Activated T-cell treated with anti-CD3 and anti-CD28 coated beads, Interleukin-2, amount 50 U/mL, for 24 hours (primary cell): ENCODE data around the gene BSPRY.
"Not testable (repeated sequence)": the region's sequence is repeated elsewhere in the genome, so short reads cannot be mapped to it uniquely, and the experiment has no call there.

Experiments used
- DNase-seq: peaks from one replicate; pipeline ENCODE4 v3.0.0-alpha.2; 2020
- H3K27ac Mint-ChIP-seq: 2 replicates; pipeline ENCODE4 v1.8.0; 2020; ENCODE audit warnings: mild to moderate bottlenecking, mixed read lengths
- H3K27me3 Mint-ChIP-seq: 2 replicates; pipeline ENCODE4 v1.8.0; 2020; ENCODE audit warnings: mixed read lengths
- H3K36me3 Mint-ChIP-seq: 2 replicates; pipeline ENCODE4 v1.8.0; 2020; ENCODE audit warnings: low read depth, mixed read lengths
- H3K4me1 Mint-ChIP-seq: 2 replicates; pipeline ENCODE4 v1.8.0; 2020; ENCODE audit warnings: low read depth, mixed read lengths
- H3K4me3 Mint-ChIP-seq: 2 replicates; pipeline ENCODE4 v1.8.0; 2020; ENCODE audit warnings: mild to moderate bottlenecking, moderate library complexity, mixed read lengths
- H3K9me3 Mint-ChIP-seq: 2 replicates; pipeline ENCODE4 v1.8.0; 2020; ENCODE audit warnings: mixed read lengths

Gene BSPRY

DNA sequence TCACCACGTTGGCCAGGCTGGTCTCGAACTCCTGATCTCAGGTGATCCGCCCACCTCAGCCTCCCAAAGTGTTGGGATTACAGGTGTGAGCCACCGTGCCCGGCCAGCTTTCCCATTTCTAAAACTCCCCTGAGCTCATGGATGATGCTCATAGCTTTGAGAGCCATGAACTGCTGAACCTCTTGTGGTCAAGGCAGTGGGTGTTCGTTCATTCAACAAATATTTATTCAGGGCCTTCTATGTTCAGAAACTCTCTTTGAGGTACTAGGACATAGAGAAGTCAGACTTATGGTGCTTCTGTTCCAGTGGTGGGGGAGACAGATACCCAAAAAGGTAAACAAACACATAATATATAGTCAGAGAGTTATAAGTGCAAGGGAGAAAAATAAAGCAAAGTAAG is 2.7 kb downstream of the BSPRY start:
- no peak for DNase-seq
- H3K27ac Mint-ChIP-seq, result peak overlapping the region; percentile 65
- H3K4me1 Mint-ChIP-seq, result peaks cover 36% of the 10 kb centered on the region
- H3K36me3 Mint-ChIP-seq, result no peaks in the 10 kb centered on the region
- peaks cover 42% of the 10 kb centered on the region for H3K27me3 Mint-ChIP-seq
- H3K9me3 Mint-ChIP-seq, result no peaks in the 10 kb centered on the region
- H3K4me3 Mint-ChIP-seq, result no peak overlapping the region

DNA sequence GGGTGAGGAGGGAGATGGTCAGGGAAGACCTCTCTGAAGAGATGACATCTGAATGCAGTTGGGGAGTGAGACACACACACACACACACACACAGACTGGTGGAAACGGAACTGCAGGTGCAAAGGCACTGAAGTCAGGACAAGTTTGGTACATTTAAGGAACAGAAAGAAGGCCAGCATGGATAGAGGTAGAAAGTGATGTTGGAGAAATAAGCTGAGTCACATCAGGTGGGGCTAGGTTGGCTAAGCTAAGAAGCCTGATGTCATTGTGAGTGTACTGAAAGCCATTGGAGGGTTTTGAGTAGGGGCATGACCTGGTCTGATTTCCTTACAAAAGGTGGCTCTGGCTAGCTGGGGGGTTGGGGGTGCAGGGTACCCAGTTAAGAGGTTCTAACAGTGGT is 3.1 kb downstream of the BSPRY start:
- Mint-ChIP-seq H3K27me3 (peaks cover 42% of the 10 kb centered on the region), H3K36me3 (no peaks in the 10 kb centered on the region), H3K27ac (peak overlapping the region; percentile 65), H3K4me1 (peaks cover 33% of the 10 kb centered on the region), H3K9me3 (no peaks in the 10 kb centered on the region), H3K4me3 (no peak overlapping the region)
- DNase-seq, result no peak

DNA sequence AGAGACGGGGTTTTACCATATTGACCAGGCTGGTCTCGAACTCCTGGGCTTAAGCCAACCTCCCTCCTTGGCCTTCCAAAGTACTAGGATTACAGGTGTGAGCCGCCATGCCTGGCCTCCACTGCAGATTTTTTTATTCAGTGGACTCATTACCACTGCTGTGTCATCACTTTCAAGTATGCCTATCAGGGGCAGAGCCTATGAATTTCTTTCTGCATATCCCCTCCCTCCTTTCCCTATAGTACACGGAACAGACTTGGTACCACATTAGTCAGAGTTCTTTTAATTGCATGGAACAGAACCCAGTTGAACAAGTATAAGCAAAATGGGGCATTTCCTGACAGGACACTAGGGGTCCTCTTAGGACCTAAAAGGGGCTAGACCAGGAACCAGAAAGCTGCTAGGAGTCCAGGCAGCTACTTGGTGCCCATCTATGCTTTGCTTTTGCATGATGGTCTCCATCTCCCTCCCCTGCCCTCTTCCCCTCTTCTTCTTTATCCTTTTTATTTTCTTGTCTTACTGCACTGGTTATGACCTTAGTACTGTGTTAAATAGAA is 5.8 kb downstream of the BSPRY start:
- DNase-seq, result no peak
- Mint-ChIP-seq H3K4me3 (no peak overlapping the region), H3K27me3 (peaks cover 34% of the 10 kb centered on the region), H3K4me1 (peaks cover 24% of the 10 kb centered on the region), H3K9me3 (no peaks in the 10 kb centered on the region), H3K27ac (no peak overlapping the region), H3K36me3 (no peaks in the 10 kb centered on the region)

DNA sequence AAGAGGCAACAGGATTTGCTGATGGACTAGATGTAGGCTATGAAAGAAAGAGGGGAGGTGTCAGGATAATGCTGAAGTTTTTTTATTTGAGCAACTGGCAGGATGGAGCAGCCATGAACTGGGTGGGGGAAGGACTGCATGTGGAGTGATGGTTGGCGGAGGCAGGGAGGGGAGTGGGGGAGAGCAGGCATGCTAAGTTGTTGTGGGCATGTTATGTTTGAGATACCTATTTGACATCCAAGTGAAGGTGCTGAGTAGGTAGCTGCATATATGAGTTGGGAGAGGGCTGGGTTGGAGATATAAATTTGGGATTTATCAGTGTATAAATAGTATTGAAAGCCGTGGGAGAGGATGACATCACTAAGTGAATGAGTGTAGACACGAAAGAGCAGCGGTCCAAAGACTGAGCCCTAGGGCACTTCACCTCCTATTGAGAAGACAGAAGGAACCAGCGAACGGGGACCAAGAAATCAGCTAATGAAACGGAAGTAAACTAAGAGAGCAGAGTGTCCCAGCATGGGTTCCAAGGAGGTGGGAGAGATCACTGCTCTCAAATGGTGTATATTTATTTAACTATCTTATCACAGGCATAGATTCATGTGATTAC is 7.4 kb downstream of the BSPRY start:
- Mint-ChIP-seq H3K27ac (no peak overlapping the region), H3K9me3 (no peaks in the 10 kb centered on the region), H3K27me3 (peaks cover 22% of the 10 kb centered on the region), H3K4me1 (peaks cover 19% of the 10 kb centered on the region), H3K4me3 (no peak overlapping the region), H3K36me3 (no peaks in the 10 kb centered on the region)
- no peak for DNase-seq

DNA sequence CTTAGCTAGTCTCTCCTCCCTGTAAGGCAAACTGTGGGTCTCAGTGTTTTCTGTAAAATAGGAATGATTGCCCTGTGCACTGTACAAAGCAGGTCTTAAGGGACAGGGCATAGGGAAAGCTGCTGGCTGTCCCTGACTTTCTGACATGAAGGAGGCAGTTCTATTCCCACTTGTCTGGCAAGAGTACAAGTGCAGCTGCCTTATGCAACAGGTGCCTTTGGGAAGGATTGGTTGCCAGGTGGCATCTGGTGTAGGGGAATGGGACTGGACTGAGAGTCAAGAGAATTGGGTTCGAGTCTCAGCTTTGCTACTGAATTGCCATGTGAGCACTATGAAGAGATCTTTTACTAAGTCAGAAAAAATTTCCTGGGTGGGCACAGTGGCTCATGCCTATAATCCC is 10.0 kb downstream of the BSPRY start:
- H3K9me3 Mint-ChIP-seq, result no peaks in the 10 kb centered on the region
- no peak overlapping the region for H3K27ac Mint-ChIP-seq
- peaks cover 5% of the 10 kb centered on the region for H3K27me3 Mint-ChIP-seq
- peaks cover 14% of the 10 kb centered on the region for H3K4me1 Mint-ChIP-seq
- H3K36me3 Mint-ChIP-seq, result no peaks in the 10 kb centered on the region
- no peak overlapping the region for H3K4me3 Mint-ChIP-seq
- no peak for DNase-seq

DNA sequence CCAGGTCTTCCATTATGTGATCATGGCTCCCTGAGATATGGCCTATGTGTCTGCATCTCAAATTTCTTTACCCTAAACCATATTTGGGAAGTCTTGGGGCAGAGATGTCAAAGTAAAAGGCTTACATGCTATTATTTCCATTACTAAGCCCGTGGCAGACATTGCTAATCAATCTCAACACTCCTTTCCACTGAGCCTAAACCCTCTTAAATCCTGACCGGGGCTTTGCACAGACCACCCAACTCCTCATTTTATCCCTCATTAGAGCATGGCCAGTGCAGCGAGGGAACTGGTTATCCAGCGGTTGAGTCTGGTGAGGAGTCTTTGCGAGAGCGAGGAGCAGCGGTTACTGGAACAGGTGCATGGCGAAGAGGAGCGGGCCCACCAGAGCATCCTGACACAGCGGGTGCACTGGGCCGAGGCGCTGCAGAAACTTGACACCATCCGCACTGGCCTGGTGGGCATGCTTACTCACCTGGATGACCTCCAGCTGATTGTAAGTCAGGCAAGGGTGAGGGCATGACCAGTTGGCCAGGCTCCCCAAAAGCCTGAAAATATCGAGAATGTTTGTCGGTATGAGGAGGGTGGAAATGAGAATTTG is 11.0 kb downstream of the BSPRY start:
- H3K4me3 Mint-ChIP-seq, result no peak overlapping the region
- DNase-seq, result no peak
- peaks cover 14% of the 10 kb centered on the region for H3K4me1 Mint-ChIP-seq
- no peaks in the 10 kb centered on the region for H3K9me3 Mint-ChIP-seq
- no peak overlapping the region for H3K27ac Mint-ChIP-seq
- H3K36me3 Mint-ChIP-seq, result no peaks in the 10 kb centered on the region
- peaks cover 5% of the 10 kb centered on the region for H3K27me3 Mint-ChIP-seq

DNA sequence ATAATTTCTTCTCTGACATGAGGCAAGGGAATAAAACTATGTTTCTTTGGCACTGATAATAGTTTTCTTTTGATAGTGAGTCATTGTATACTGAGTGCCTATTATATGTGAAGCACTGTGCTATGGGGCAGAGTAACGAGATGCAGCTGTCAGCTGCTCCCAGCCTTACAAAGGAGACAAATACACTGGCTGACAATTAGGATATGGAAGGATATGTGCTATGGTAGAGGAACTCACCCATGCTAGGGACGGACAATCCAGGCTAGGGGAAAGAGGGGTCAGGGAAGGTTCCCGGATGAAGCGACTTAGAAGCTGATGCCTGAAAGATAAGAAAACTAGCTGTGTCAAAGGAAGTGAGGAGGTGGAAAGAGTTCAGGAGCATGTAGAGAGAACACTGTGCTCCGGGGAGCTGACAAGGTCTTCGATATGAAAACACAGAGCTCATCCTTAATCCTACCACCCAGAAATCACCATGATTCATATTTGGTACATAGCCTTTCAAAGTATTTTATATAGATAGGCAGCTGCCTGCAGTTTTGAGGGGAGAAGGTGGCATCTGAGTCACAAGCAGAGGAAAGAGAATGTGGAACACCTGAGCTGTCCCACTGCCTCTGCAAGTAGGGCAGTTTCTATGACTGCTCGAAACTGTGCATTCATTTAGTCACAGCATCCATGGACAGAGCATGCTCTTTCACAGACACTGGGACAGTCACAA is 12.1 kb downstream of the BSPRY start:
- Mint-ChIP-seq H3K4me1 (peaks cover 14% of the 10 kb centered on the region), H3K4me3 (no peak overlapping the region), H3K9me3 (no peaks in the 10 kb centered on the region), H3K27me3 (peaks cover 4% of the 10 kb centered on the region), H3K27ac (peak overlapping the region; percentile 71), H3K36me3 (no peaks in the 10 kb centered on the region)
- no peak for DNase-seq

DNA sequence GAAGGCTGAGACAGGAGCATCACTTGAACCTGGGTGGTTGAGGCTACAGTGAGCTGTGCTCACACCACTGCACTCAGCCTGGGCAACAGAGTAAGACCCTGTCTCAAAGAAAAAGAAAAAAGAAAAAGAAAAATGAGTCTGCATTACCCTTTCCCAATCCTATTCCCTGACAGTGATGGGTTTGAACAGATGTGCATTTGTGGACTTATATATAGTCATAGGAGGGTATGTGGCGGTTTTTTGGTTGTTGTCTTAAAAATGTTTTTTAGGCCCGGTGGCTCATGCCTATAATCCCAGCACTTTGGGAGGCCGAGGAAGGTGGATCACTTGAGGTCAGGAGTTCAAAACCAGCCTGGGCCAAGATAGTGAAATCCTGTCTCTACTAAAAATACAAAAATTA is 14.0 kb downstream of the BSPRY start:
- Mint-ChIP-seq H3K4me3 (no peak overlapping the region), H3K4me1 (peaks cover 14% of the 10 kb centered on the region), H3K36me3 (no peaks in the 10 kb centered on the region)

DNA sequence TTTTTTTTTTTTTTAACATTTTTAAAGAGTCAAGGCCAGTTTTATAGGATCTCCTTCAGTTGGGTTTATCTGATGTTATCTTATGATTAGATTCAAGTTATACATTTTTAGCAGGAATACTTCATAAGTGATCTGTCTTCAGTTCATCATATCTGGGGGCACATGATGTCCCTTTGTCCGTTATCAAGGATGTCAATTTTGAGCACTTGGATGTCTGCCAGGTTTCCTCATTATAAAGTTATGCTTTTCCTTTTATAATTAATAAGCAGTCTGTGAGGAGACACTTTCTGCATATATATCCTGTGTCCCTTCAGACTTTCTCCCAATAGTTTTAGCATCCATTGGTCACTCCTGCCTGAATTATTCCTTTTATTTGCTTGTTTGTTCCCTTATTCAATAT is 15.6 kb downstream of the BSPRY start:
- Mint-ChIP-seq H3K36me3 (no peaks in the 10 kb centered on the region), H3K27me3 (no peaks in the 10 kb centered on the region), H3K4me1 (peaks cover 14% of the 10 kb centered on the region), H3K27ac (no peak overlapping the region), H3K9me3 (no peaks in the 10 kb centered on the region), H3K4me3 (no peak overlapping the region)
- no peak for DNase-seq

More for the DNA sequence above, 14.0 kb downstream of the BSPRY start:
- no peaks in the 10 kb centered on the region for H3K27me3 Mint-ChIP-seq
- H3K27ac Mint-ChIP-seq, result no peak overlapping the region
- no peak for DNase-seq
- no peaks in the 10 kb centered on the region for H3K9me3 Mint-ChIP-seq

DNA sequence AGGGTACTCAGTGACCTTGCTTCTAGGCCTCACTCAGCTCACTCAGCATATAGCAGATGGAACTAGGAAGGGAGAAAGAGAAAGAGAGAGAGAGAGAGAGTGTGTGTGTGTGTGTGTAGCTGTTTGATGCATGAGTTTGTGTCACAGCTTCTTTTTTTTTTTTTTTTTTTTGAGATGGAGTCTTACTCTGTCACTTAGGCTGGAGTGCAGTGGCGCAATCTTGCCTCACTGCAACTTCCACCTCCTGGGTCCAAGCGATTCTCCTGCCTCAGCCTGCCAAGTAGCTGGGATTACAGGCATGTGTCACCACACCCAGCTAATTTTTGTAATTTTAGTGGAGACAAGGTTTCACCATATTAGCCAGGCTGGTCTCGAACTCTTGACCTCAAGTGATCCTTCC is 16.3 kb downstream of the BSPRY start:
- H3K4me3 Mint-ChIP-seq, H3K27ac Mint-ChIP-seq, H3K27me3 Mint-ChIP-seq, H3K36me3 Mint-ChIP-seq, DNase-seq, H3K9me3 Mint-ChIP-seq: not testable (repeated sequence)
- H3K4me1 Mint-ChIP-seq, result peaks cover 14% of the 10 kb centered on the region

DNA sequence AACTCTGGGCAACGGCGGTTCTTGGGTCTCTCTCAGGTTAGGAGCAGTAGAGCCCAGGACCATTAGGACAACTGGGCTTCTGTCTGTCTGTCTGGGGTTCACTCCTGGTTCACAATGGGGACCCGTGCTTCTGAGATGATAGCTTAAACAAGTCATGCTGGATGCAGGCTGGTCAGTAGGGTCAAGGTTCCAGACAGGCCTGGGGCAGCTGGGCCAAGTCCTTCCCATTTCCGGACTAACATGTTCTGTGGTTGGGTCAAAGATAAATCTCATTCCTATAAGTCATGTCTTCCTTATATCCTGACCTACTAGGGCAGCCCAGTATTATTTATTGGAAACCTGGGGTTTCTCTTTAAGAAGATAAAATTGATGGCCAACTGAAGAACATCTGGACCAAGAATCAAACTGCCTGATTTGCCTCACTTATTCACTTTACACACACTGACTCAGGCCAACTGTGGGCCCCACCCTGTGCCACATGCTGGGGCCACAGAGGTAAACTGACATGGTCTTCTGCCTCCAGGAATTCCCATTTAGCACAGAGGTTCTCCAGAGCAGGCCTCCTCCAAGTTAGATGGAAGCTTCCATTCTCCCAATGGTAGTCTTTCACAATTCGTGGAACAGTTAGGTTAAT is 19.1 kb downstream of the BSPRY start:
- Mint-ChIP-seq H3K4me1 (peaks cover 3% of the 10 kb centered on the region), H3K9me3 (no peaks in the 10 kb centered on the region), H3K27ac (no peak overlapping the region), H3K36me3 (peaks cover 6% of the 10 kb centered on the region), H3K4me3 (no peak overlapping the region), H3K27me3 (no peaks in the 10 kb centered on the region)
- DNase-seq, result no peak

DNA sequence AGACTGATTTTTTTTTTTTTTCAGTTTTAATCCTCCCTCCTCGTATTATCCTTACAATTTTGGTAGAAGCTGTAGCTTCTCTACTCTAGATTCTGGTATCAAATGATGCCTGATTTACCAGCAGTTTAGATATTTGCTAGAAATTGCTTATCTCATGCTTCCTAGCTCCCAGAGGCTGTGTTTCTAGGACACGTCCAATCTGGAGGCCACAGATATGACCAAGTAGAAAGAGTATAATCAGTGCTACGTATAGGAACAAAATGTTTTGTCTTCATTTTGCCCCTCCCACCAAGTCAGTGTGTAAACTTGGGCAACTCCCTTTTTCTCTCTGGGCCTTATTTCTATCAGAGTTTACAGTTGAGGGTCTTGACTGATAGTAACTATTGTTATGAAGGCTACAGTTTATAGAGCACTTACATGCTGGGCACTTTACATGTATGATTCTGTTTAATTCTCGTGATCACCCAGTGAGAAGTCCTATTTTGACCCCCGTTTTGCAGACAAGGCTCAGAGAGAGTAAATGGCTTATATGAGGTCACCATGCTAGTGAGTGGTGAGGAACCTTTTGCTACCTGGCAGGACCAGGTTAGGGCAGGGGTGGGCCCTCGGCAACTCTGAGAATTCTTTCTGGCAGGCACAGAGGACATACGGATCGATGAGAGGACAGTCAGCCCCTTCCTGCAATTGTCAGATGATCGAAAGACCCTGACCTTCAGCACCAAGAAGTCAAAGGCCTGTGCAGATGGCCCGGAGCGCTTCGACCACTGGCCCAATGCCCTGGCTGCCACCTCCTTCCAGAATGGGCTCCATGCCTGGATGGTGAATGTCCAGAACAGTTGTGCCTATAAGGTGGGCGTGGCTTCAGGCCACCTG is 19.9 kb downstream of the BSPRY start:
- Mint-ChIP-seq H3K36me3 (peaks cover 13% of the 10 kb centered on the region), H3K27ac (no peak overlapping the region), H3K4me3 (no peak overlapping the region), H3K4me1 (peaks cover under 1% of the 10 kb centered on the region), H3K27me3 (no peaks in the 10 kb centered on the region), H3K9me3 (no peaks in the 10 kb centered on the region)
- no peak for DNase-seq

DNA sequence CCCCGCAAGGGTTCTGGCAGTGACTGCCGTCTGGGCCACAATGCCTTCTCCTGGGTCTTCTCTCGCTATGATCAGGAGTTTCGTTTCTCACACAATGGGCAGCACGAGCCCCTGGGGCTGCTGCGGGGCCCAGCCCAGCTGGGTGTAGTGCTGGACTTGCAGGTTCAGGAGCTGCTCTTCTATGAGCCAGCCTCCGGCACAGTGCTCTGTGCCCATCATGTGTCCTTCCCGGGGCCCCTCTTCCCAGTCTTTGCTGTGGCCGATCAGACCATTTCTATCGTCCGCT is 20.5 kb downstream of the BSPRY start:
- Mint-ChIP-seq H3K4me1 (peaks cover 2% of the 10 kb centered on the region), H3K9me3 (no peaks in the 10 kb centered on the region), H3K4me3 (no peak overlapping the region), H3K27ac (no peak overlapping the region), H3K36me3 (peaks cover 18% of the 10 kb centered on the region), H3K27me3 (no peaks in the 10 kb centered on the region)
- no peak for DNase-seq

DNA sequence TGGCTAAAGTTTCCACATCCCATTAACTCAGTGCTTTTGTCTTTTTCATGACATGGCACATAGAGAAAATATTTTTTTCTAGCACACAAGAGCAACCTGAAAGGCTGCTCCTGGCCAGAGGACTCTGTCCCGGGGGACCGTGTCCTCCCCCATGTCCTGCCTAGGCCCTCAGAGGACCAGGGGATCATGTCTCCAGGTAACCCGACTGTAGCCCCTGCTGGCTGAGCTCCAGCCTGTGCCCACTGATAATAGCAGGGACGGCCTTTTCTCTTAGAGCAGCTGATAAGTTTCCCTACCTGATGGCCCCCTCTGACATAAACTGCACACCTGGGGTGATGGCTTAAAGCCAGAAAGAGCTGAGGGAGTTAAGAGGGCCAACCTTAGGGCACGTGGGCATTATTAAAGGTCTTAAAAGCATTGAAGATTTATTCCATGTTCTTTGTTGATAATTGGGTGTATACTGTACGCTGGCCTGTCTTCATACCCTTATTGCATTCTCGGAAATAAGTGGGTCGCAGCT is 21.5 kb downstream of the BSPRY start:
- Mint-ChIP-seq H3K27ac (no peak overlapping the region), H3K9me3 (no peaks in the 10 kb centered on the region), H3K27me3 (no peaks in the 10 kb centered on the region), H3K4me3 (no peak overlapping the region), H3K4me1 (peaks cover 13% of the 10 kb centered on the region), H3K36me3 (peaks cover 29% of the 10 kb centered on the region)
- DNase-seq, result no peak
